HG03139 (cell line): Measurements from ENCODE around the gene NUDT9.
"Not testable (repeated sequence)": the region's sequence is repeated elsewhere in the genome, so short reads cannot be mapped to it uniquely, and the experiment has no call there.

Source experiments
- ATAC-seq: cut with Tn5 transposase; IDR thresholded peaks from one replicate; pipeline ENCODE4 v1.9.1; 2021; ENCODE audit not compliant: unreplicated experiment

The NUDT9 gene, protein sequence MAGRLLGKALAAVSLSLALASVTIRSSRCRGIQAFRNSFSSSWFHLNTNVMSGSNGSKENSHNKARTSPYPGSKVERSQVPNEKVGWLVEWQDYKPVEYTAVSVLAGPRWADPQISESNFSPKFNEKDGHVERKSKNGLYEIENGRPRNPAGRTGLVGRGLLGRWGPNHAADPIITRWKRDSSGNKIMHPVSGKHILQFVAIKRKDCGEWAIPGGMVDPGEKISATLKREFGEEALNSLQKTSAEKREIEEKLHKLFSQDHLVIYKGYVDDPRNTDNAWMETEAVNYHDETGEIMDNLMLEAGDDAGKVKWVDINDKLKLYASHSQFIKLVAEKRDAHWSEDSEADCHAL

DNA sequence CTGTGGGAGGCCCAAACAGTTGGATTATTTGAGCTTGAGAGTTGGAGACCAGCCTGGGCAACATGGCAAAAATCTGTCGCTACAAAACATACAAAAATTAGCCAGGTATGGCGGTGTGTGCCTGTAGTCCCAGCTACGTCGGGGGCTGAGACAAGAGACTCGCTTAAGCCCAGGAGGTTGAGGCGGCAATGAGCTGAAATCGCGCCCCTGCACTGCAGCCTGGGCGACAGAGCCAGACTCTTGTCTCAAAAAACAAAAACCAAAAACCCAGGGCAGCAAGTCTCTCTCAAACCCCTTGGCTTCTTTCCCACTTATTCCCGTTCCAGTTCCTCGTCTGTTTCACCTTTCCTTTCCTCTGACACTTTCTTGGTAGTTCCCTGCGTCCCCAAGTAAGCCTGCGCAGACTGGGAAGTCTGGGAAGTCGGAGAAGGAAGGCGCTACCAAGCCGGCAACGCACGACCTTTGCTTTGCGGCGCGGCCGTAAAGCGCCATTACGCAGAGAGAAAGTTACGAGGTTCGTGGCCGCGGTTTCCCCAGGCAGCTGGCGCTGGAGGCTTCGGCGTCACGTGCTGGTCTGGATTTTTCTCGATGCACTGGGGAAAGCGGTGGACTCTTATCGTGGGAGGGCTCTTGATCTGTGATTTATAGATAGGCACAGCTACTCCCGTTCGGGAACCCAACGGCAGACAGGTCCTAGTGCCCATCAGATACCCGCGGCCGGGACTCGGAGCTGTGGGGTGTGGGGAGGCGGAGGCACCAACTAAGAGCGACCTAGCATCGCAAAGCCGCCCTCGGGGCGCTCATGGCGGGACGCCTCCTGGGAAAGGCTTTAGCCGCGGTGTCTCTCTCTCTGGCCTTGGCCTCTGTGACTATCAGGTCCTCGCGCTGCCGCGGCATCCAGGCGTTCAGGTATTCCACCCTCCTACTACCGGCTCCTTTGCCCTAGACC, at the start of gene NUDT9:
Gene NUDT9, plus strand, starts transcription at position 470 of the 949 bp plus-strand sequence. Its CDS starts 333 bp downstream, at position 803.
- ATAC-seq, result peak; percentile 85

DNA sequence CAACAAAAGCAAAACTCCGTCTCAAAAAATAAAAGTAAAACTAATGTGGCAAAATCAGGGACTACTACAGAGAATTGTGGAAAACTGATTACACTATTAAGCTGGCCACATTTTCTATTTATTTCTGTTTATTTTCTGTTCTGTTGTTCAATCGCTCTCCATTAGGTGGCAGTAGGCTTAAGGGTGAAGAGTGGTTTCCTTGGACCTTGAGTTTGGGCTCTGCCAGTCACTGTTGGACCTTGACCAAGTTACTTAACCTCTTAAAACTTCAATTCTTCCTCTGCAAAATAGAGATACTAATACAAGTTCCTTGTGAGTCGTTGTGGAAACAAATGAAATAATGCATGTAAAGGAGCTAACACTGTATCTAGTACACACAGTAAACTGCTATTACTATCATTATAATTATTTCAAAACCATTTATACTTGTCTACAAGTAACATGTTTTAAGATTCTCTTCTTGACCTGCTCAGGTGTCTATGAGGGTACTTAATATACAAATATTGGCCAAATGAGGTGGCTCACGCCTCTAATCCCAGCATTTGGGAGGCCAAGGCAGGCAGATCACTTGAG, 46.6 kb upstream of the NUDT9 start:
- ATAC-seq, result no peak

DNA sequence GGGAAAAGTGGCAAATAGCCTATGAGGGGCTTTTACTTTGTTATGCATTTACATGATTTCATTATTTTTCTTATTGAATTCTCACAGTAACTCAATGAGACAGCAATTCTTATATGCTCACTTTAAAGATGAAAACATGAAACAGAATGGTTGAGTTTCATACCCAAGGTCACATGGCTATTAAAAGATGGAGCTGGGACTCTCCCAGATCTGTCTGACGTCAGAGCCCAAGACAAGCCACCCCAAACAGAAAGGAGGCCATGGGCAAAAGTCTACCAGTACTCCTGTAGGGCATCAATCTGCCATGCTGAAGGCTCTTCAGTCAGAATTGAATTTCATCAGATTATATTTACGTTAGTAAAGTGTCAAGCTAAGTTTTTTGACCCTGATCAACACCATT, 44.6 kb upstream of the NUDT9 start:
- no peak for ATAC-seq

DNA sequence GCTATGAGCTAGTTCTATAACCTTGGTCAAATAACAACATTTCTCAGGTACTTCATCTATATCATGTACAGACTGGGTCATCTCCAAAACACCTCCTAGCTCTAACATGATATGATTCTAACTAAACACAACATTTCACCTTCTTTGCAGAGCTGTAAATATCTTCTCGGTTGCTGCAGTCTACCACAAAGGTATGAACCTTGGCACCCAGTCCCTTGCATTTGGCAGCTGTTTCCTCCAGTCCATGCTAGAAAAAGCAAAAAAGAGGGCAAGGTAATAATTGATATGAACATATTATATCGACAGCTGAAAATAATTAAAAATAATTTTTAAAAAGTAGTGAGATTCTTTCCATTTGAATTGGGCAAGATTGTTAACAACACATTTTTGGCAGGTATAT, 40.3 kb upstream of the NUDT9 start:
- ATAC-seq, result no peak

DNA sequence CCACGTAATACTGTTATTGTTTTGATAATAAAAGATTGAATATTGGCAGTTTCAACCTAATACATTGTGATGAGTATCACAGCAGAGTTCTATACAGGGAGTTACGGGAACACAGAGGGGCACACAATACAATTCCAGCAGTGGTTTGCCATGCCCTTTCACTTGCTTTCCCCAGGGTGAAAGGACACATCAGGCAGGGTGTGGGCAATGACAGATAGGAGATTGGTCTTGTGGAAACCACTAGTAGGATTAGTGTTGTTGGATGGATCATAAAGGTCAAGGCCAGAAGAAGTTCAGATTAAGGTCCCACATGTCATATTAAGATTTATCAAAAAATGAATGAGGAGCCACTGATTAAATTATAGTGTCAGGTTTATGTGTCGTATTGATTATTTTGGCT, 39.4 kb upstream of the NUDT9 start:
- no peak for ATAC-seq

DNA sequence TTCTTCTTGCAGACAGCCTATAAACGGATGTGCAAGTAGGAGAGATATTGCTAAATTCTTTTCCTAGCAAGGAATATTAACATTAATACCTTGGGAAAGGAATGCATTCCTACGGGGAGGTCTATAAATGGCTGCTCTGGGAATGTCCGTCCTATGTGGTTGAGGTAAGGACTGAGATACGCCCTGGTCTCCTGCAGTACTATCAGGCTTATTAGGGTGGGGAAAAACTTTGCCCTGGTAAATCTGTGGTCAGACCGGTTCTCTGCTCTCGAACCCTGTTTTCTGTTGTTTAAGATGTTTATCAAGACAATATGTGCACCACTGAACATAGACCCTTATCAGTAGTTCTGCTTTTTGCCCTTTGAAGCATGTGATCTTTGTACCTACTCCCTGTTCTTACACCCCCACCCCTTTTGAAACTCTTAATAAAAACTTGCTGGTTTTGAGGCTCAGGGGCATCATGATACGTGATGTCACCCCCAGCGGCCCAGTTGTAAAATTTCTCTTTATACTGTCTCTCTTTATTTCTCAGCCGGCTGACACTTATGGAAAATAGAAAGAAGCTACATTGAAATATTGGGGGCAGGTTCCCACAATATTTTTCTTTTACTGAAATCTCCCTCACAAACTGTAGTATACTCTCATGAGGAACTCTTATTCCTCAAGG, 37.8 kb upstream of the NUDT9 start:
- ATAC-seq, result not testable (repeated sequence)

DNA sequence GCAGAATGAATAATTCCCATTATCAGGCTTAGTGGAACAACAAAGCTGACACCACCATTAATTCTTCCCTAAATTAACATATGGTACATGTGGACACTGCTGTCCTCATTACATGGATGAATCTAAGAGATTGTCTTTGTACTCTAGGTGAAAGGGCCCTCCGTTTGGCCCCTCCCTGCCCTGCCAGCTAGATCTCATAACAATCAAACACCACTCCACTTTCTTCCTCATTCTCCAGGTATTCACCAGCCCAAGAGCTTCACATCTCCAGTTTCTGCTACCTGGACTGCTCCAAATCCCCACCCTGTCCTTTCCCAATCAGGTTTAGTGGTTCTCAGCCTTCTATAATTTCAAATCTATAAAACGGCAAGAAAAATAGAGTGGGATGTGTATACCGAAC, 35.1 kb upstream of the NUDT9 start:
- no peak for ATAC-seq

DNA sequence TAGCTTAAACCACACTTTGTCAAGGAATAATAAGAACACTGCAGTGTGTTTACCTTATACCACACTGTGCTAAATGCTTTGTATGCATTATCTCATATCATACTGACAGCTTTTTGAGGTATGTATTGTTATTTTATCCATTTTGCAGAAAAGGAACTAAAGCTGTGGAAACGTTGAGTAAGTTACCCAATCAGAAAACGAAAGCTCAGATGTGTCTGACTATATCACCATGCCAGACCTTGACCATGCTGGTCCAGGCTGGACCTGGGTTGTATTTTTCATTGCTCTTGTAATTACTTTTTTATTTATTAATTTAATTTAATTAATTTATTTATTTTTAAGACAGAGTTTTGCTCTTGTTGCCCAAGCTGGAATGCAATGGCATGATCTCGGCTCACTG, 33.5 kb upstream of the NUDT9 start:
- ATAC-seq, result no peak

DNA sequence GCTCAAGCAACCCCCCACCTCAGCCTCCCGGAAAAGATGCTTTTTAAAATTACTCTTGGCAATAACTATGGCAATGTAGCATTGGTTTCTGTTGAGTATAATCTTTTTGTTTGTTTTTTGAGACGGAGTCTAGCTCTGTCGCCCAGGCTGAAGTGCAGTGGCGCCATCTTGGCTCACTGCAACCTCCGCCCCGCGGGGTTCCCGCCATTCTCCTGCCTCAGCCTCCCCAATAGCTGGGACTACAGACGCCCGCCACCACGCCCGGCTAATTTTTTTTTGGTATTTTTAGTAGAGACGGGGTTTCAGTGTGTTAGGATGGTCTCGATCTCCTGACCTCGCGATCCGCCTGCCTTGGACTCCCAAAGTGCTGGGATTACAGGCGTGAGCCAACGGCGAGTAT, 32.3 kb upstream of the NUDT9 start:
- ATAC-seq, result not testable (repeated sequence)

DNA sequence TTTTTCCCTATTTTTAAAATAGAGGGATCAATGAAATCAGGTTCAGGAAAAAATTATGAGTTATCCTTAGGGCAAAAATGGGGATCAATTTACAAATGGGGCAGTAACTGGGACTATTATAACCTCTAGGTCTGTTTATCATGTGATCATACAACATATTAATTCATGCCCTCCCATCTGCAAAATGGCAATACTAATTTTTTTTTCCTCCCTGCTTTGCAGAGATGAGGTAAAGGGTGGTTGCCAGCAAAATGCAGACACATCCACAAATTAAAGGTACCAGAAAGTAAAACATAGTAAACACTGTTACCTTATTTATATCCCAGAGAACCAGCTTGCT, 31.9 kb upstream of the NUDT9 start:
- no peak for ATAC-seq

DNA sequence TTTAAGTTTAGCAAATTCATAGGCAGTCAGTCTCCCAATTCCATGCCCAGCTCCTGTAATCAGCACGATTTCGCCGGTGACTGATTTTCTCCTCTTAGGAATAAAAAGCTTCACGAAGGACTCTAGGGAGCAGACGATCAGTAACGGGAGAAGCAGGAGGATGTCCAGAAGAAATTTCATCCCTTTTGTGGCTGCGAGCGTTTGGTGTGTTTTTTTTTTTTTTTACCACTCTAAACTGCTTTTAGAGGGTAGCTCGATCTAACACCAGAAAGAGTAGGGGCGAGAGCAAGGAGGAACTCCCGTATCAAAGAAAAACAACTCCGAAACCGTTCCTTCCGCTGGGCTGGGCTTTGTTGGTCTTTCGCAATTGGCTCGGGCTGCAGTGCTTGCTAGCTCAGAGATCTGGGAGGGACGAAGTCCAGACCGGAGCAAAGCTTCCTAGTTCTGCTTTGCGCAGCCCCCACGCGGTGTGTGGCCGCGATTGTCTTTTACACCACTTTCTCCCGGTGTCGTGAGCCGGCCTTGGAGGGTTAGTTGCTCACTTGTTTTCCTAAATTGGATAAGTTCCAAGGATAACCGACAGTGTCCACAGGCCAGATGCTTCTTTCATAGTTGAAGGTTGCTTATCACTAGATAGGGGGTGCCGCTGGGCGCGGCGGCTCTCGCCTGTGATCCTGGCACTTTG, 31.3 kb upstream of the NUDT9 start, which contains the start of gene HSD17B11:
Gene HSD17B11, minus strand, starts transcription at position 298 of the 685 bp plus-strand sequence. Its CDS starts 118 bp downstream, at position 180.
- ATAC-seq, result peak; percentile 99

DNA sequence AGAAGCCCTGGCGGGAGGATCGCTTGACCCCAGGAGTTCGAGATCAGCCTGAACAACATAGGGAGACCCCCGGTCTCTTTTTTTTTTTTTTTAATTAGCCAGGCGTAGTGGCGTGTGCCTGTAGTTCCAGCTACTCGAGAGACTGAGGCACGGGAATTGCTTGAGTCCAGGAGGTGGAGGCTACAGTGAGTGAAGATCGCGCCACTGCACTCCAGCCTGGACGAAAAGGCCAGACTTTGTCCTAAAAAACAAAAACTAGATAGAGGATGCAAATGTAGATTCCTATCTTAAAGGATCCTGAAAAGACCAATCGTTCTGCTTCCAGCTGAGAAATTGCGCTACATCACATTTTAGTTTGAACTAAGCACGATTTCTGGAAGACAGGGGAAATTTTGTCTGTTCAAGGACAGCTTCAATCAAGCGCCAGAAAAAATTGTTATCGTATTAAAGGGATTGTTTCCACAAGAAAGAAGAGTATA, 30.8 kb upstream of the NUDT9 start:
- no peak for ATAC-seq

DNA sequence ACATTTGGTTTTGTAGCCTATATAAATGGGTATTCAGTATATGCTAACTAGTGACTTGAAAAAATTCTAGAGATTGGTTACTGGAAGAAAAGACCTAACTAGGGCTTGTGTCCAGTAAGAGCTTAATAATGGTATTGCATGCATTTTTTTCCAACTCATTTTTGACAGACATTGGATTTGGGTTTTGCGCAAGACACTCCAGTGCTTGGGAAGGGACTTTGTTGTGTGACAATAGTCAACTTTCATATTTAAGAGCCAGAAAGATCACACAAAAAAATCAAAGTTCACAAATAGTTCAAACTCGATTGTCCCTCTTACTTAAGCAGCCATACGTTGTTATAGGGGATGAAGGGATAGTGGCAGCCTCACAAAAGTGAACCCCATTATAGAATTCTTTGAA, 30.2 kb upstream of the NUDT9 start:
- no peak for ATAC-seq

DNA sequence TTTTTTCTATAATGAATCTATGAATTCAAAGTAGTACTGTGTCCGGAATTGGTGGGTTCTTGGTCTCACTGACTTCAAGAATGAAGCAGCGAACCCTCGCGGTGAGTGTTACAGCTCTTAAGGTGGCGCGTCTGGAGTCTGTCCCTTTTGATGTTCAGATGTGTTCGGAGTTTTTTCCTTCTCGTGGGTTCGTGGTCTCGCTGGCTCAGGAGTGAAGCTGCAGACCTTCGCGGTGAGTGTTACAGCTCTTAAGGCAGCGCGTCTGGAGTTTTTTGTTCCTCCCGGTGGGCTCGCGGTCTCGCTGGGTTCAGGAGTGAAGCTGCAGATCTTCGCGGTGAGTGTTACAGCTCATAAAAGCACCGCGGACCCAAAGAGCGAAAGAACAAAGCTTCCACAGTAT, 27.3 kb upstream of the NUDT9 start:
- not testable (repeated sequence) for ATAC-seq

DNA sequence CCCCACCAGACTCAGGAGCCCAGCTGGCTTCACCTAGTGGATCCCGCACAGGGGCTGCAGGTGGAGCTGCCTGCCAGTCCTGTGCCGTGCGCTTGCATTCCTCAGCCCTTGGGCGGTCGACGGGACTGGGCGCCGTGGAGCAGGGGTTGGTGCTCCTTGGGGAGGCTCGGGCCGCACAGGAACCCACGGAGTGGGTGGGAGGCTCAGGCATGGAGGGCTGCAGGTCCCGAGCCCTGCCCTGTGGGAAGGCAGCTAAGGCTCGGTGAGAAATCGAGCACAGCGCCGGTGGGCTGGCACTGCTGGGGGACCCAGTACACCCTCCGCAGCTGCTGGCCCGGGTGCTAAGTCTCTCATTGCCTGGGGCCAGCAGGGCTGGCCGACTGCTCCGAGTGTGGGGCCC, 26.5 kb upstream of the NUDT9 start:
- not testable (repeated sequence) for ATAC-seq

DNA sequence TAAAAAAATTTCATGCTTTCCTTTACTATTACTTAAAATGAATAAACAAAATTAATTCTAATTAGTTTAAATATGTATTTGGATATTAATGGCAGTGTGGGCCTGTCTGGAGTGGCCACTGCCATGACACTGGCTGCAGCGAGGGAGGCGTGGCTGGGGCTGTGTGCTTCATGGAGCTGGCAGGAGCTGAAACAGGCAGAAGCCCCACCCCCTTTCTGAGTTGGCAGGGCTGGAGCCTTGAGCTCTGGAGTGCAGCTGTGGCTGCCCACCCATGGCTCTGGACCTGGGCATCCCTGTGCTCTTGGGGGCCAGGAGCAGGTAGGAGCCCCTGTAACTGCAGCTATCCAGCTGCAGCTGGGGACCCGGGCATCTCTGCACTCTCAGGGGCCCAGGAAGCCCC, 23.2 kb upstream of the NUDT9 start:
- ATAC-seq, result no peak

DNA sequence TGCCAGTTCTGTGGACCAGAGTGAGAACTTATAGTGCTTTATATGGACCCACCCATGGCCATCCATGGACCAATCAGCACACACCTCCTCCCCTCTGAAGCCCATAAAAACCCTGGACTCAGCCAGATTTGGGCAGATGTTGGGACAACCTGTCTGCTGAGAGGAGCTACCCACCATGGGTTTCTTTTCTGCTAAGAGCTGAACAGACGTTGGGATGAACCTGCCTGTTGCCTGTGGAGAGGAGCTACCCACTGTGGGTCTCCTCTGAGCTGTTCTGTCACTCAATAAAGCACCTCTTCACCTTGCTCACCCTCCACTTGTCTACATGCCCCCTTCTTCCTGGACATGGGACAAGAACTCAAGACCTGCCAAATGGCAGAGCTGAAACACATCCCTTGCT, 22.4 kb upstream of the NUDT9 start:
- ATAC-seq, result no peak

DNA sequence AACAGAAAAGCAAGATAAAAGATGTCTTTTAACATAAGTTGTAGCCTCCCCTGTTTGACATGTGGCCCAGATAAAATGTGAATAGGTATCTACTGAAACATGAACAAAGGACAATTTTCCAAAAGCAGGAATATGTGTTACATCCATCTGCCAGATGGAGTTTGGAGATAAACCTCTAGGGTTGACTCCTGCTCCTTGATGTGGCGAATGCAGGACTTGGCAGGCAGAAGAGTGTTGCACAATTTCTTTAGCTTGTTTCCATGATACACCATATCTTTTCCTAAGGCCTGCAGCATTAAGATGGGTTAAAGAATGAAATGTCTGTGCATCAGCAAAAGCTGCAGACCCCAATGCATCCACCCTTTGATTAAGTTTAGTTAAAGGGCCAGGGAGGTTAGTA, 18.6 kb upstream of the NUDT9 start:
- not testable (repeated sequence) for ATAC-seq

DNA sequence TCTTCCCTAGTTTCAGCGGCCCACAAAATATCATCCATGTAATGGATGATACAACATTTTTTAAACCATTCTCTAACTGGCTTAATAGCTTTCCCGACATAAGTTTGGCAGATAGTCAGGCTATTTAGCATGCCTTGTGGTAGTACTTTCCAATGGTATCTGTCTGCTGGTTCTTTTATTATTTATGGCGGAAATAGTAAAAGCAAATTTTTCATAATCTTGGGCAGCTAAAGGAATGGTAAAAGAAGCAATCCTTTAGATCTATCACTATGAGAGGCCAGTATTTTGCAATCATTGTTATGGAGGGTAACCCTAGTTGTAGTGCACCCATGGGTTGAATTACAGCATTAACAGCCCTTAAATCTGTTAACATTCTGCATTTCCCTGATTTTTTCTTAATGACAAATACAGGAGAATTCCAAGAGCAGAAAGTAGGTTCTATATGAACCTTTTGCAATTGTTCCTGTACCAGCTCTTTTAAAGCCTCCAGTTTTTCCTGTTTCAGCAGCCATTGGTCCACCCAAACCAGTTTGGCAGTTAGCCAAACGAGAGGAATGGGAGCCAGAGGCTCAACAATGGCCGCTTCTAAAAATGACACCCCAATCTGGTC, 17.1 kb upstream of the NUDT9 start:
- ATAC-seq, result no peak

DNA sequence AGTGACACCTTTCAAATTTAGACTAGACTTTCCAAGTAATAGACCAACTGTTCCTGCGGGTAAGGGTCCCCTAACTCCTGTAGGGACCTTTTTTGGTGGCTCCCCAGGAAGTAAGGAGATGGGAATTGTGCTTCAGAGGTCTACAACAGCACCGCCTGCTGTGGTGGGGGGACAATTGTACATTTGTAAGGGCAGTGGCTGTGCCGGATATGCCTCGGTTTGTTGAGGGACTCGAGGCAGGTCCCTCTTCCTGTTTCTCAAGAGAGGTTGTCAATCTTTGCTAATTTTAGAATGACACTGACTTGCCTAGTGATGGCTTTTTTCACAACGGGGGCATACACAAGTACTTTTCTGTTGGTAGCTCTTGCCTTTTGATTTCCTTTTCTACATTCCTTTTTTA, 15.9 kb upstream of the NUDT9 start:
- ATAC-seq, result no peak
